Liver (tissue), 3 donors: ENCODE measurements around the gene USP17L17.
"Not testable (repeated sequence)": the region's sequence is repeated elsewhere in the genome, so short reads cannot be mapped to it uniquely, and the experiment has no call there.

Source experiments
- EGR1 ChIP-seq, 2 donors: IDR thresholded peaks; 2 replicates each; pipeline ENCODE4 v1.6.1; 2016 to 2018; ENCODE audit warnings: antibody characterized with exemption in 2 of 2, low read depth in 2 of 2
- FOXA1 ChIP-seq: IDR thresholded peaks from 2 replicates; pipeline ENCODE4 v1.6.1; 2016; ENCODE audit warnings: antibody characterized with exemption
- GABPA ChIP-seq, 2 donors: IDR thresholded peaks in 1 of 2; conservative IDR thresholded peaks in 1 of 2; 2 replicates each; pipeline ENCODE4 v1.6.1; 2016; ENCODE audit warnings: antibody characterized with exemption in 2 of 2, mild to moderate bottlenecking in 1 of 2, moderate library complexity in 1 of 2
- JUND ChIP-seq, 2 donors: IDR thresholded peaks; 2 replicates each; pipeline ENCODE4 v1.6.1; 2016; ENCODE audit warnings: antibody characterized with exemption in 2 of 2
- RAD21 ChIP-seq, 2 donors: IDR thresholded peaks; 2 replicates each; pipeline ENCODE4 v1.6.1; 2016; ENCODE audit warnings: antibody characterized with exemption in 2 of 2, mild to moderate bottlenecking in 2 of 2
- RXRA ChIP-seq, 2 donors: IDR thresholded peaks; 2 replicates each; pipeline ENCODE4 v1.6.1; 2017 to 2018; ENCODE audit warnings: antibody characterized with exemption in 2 of 2, mild to moderate bottlenecking in 1 of 2
- SP1 ChIP-seq: IDR thresholded peaks from 2 replicates; pipeline ENCODE4 v1.6.1; 2018; ENCODE audit warnings: antibody characterized with exemption, mild to moderate bottlenecking
- TAF1 ChIP-seq: conservative IDR thresholded peaks from 2 replicates; pipeline ENCODE4 v1.6.1; 2016; ENCODE audit warnings: antibody characterized with exemption, mild to moderate bottlenecking
- YY1 ChIP-seq: IDR thresholded peaks from 2 replicates; pipeline ENCODE4 v1.6.1; 2016; ENCODE audit warnings: antibody characterized with exemption, mild to moderate bottlenecking
- TF ChIP-seq, protein P1 (sequence below): fragments of 150-350 bp; IDR thresholded peaks from 2 replicates; pipeline ENCODE4 v1.5.1; 2017; ENCODE audit warnings: improper control_type of control experiment, low read depth, low read length; ENCODE audit not compliant: missing input control
- TF ChIP-seq, protein P2 (sequence below): IDR thresholded peaks from 2 replicates; pipeline ENCODE4 v1.6.1; 2016; ENCODE audit warnings: antibody characterized with exemption
- TF ChIP-seq, protein P3 (sequence below): IDR thresholded peaks from 2 replicates; pipeline ENCODE4 v1.6.1; 2016; ENCODE audit warnings: antibody characterized with exemption
- TF ChIP-seq, protein P4 (sequence below): IDR thresholded peaks from 2 replicates; pipeline ENCODE4 v1.6.1; 2016; ENCODE audit warnings: antibody characterized with exemption, mild to moderate bottlenecking
- donor health status: healthy.
- donor health status: healthy.

DNA sequence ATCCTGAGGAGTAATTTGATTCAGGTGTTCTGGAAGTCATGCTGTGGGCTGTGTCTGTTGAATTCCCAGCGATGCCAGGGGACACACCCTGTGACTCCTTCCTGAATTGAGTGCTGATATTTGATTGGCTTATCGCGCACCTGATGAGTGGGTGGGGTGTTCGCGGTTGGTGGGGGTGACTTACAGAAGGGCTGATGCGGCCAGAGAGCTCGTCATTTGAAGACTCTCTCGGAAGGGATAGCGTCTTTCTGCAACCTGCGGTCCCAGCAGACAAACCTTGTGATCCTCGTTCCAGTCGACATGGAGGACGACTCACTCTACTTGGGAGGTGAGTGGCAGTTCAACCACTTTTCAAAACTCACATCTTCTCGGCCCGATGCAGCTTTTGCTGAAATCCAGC, 9.6 kb upstream of the USP17L17 start, which contains the start of gene USP17L15:
- TF ChIP-seq, protein P1, sequence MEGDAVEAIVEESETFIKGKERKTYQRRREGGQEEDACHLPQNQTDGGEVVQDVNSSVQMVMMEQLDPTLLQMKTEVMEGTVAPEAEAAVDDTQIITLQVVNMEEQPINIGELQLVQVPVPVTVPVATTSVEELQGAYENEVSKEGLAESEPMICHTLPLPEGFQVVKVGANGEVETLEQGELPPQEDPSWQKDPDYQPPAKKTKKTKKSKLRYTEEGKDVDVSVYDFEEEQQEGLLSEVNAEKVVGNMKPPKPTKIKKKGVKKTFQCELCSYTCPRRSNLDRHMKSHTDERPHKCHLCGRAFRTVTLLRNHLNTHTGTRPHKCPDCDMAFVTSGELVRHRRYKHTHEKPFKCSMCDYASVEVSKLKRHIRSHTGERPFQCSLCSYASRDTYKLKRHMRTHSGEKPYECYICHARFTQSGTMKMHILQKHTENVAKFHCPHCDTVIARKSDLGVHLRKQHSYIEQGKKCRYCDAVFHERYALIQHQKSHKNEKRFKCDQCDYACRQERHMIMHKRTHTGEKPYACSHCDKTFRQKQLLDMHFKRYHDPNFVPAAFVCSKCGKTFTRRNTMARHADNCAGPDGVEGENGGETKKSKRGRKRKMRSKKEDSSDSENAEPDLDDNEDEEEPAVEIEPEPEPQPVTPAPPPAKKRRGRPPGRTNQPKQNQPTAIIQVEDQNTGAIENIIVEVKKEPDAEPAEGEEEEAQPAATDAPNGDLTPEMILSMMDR = not testable (repeated sequence)
- TF ChIP-seq EGR1 (IDR thresholded peaks at IDR 0.05; ENCODE audit: low read depth in 2 of 2); GABPA (IDR thresholded peaks at IDR 0.05 in 1 of 2, conservative IDR thresholded peaks at IDR 0.05 in 1 of 2); TAF1; YY1; RAD21 (IDR thresholded peaks at IDR 0.05); JUND (IDR thresholded peaks at IDR 0.05); FOXA1; RXRA (IDR thresholded peaks at IDR 0.05); SP1: not testable (repeated sequence)
- TF ChIP-seq, protein P2, sequence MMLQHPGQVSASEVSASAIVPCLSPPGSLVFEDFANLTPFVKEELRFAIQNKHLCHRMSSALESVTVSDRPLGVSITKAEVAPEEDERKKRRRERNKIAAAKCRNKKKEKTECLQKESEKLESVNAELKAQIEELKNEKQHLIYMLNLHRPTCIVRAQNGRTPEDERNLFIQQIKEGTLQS = not testable (repeated sequence)
- TF ChIP-seq, protein P3, sequence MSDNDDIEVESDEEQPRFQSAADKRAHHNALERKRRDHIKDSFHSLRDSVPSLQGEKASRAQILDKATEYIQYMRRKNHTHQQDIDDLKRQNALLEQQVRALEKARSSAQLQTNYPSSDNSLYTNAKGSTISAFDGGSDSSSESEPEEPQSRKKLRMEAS = not testable (repeated sequence)
- TF ChIP-seq, protein P4, sequence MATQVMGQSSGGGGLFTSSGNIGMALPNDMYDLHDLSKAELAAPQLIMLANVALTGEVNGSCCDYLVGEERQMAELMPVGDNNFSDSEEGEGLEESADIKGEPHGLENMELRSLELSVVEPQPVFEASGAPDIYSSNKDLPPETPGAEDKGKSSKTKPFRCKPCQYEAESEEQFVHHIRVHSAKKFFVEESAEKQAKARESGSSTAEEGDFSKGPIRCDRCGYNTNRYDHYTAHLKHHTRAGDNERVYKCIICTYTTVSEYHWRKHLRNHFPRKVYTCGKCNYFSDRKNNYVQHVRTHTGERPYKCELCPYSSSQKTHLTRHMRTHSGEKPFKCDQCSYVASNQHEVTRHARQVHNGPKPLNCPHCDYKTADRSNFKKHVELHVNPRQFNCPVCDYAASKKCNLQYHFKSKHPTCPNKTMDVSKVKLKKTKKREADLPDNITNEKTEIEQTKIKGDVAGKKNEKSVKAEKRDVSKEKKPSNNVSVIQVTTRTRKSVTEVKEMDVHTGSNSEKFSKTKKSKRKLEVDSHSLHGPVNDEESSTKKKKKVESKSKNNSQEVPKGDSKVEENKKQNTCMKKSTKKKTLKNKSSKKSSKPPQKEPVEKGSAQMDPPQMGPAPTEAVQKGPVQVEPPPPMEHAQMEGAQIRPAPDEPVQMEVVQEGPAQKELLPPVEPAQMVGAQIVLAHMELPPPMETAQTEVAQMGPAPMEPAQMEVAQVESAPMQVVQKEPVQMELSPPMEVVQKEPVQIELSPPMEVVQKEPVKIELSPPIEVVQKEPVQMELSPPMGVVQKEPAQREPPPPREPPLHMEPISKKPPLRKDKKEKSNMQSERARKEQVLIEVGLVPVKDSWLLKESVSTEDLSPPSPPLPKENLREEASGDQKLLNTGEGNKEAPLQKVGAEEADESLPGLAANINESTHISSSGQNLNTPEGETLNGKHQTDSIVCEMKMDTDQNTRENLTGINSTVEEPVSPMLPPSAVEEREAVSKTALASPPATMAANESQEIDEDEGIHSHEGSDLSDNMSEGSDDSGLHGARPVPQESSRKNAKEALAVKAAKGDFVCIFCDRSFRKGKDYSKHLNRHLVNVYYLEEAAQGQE = not testable (repeated sequence)
